Activated T-cell treated with anti-CD3 and anti-CD28 coated beads for 4 hours (primary cell): ENCODE data around the gene CLDN19.
A peak's percentile ranks its signal among the peaks of the same experiment; 100 is the strongest.
"Not testable (repeated sequence)": the region's sequence is repeated elsewhere in the genome, so short reads cannot be mapped to it uniquely, and the experiment has no call there.

Source experiments
- DNase-seq: peaks from one replicate; pipeline ENCODE4 v3.0.0-alpha.2; 2020

Gene CLDN19

DNA sequence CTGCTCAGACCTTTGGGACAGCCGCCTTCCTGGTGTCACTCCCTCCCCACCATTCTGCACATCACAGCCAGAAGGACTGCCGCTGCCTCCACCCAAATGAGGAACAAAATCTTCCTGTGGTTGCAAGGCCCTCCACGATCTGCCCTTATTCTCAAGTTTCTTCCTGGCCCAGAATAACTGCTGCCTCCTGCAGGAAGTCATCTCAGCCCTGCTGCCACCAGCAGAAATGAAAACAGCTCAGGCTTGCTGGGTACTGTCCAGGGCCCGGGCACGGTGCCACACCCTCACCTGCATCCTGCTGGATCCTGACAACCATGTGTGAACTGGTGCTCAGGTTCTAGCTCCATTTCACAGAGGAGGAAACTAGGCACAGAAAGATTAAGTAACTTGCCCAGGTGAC is 2.8 kb downstream of the CLDN19 start:
- DNase-seq, result no peak

DNA sequence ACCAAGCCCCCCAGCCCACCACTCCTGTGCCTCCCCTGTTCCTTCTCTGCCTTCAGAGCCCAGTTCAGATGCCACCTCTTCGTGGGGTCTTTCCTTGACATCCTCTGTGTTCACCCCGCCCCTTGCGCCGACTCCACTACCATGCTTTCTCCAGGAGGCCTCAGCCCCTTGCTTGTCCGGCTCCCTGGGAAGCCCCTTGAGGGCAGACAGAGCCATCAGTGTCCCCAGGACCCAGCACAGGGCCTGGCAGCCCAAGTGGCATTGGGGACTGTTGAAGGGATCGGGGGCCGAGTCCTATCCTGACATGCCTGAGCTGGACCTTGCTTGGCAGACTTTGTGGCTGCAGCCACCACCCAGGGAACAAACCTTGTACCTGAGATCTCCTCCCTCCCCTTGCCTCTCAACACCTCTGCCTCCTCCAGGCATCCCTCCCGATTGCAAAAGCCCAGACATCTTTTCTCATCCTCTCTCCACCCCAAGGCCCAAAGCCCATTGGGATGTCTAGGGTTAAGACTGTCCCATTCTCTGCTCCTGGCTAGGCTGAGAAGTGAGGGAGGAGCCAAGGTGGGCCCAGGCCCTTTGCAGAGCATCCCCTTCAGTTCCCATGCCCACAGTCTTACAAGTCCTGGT is 3.4 kb downstream of the CLDN19 start:
- DNase-seq, result no peak

DNA sequence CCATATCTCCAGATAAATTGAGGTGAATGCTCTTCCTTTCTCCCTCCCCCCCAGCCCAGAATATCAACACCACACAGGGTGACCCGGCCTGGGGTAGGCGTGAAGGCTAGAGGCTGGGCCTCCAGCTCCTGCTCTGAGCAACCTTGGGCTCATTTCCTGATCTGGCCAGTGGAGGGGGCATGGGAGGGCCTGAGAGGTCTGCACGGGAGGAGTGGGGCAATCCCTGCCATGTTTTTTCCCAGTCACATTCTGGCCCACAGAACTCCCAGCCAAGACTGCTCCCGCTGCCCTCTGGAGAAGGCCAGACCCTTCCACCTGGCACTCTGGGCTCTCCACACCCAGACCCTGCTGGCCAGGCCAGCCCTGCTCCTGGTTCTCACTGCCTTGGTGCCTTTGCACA is 3.9 kb downstream of the CLDN19 start:
- DNase-seq, result no peak

DNA sequence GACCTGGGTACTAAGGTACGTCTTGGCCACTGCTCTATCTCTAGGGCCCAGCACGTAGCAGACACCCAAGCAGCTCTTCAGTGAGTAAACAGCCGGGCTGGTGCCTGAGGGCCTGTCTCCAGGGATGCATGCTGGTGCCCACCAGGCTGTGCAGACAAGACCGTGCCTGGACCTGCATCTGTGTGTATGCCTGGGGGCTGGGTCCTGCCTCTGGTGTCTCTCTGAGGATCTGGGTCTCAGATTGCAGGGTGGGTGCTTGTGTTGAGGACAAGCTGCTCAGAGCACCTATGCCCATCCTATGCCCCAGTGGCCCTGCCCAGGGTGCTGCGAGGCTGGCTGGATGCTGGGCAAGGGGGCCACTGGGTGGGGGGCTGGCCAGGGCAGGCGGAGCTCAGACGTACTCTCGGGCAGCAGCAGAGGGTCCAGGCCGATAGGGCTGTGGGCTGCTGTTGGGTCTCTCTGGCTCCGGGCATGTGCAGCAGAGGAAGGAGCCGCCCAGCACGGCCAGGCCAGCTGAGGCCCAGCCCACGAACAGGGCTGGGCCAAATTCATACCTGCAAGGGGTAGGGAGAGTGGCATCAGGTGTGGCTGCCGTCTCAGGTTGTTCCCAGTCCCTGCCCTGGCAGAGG is 4.4 kb downstream of the CLDN19 start:
- no peak for DNase-seq

DNA sequence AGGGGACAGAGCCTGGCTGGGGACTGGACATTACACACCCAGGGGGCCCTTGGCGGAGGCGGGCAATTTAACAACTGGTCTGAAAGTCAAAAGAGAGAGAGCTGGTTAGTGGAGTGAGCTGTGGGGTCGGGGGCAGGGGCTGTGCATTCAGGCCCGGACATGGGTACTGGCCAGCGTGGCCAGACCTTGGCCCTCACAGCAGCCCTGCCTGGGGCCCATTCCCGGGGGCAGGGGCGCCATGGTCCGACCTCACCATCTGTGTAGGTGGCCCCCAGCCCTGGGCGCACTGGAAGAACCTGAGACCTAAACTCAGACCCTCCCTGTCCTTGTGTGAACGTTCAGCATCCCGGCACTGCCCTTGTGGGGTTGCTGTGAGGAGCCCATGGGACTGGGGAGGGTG is 5.0 kb downstream of the CLDN19 start:
- DNase-seq, result no peak

DNA sequence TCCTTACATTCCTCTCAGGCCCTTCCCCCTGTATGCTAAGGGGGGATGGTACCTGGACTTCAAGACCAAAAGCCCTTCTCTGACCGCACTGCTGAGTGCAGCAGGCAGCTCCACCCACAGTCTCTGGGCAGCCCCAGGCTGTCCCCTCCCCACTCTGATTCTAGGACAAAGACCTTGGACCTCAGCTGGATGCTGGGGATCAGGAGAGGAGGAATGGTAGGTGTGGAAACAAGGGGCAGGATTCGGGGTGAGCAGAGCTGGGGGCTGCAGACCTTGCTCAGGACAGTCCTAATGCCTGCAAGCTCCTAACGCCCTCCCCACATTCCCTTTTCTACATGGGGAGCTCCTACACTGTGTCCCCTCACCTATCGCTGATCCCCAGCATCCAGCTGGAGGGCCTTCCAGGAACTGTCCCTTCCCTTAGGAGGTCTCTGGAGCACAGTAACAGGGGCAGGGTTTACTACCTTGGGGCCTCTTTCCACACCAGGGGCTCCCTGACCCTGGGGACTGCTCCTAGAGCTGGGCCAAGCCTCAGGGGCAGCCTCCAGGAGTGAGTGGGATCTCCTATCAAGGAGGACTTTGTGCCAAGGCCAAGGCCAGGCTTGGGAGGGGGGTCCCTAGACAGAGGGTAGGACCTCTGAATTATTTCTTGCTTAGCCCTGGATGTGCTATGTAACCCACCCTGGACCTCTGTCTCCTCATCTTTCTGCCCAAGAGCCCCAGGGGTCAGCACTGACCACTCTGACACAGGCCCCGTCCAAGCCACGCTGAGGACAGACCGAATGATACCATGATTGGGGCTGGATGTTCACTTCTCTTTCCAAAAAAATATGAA is 5.6 kb downstream of the CLDN19 start:
- no peak for DNase-seq

DNA sequence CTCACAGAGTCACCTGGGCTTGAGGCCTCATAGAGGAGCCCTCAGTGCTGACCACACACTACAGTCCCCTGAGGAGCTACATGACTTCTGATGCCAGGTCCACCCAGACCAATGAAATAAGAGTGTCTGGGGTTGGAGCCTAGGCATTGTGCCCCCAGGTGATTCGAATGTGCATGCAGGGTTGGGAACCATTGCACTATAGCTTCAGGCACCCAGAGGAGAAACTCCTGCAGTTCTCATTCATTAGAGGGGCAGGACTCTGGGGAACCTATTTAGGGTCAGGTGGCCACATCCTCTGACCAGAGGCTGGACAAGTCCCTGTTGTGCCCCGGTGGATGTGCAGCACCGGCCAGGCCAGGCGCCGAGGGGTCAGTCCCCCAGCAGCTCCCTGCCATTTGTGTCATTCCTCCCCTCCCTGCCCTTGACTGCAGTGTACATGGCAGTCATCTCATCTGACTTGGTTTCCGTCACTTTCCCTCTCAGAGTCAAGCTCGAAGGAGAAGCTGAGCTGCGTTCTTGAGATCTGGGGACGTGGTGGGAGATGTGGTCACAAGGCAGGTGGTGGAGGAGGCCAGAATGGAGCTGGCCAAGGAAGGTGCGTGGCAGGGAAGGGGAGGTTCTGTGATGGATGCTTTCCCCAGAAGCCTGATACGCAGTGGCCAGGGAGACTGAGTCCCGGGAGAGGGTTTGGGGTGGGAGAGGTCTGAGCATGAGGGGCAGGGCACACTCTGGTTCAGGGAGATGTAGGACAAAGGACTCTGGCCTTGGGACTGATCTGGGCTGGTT is 6.4 kb downstream of the CLDN19 start:
- no peak for DNase-seq

DNA sequence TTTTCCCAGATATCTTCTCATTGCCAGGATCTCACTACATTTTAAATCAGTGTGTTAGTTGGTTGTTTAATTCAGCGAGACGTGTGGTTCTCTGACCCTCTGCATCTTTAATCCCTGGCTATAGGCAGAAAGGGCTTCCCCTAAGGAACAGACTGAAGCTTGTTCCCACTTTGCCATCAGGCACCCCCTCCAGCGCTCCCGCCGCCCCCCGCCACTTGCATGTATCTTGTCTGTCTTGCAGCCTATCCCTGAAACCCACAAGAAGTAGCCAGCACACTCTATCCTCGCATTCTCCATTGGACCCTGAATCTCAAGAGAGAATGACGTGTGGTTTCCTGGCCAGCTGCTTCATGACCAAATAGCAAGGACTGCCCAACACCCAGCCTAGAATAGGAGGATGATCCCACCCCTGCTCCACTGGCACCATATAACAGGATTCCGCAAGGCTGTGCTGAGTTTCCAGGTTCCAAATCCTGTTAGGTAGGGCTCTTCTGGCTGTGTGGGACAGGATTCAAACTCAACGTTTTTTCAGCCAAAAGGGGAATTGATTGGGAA is 7.8 kb downstream of the CLDN19 start:
- no peak for DNase-seq

DNA sequence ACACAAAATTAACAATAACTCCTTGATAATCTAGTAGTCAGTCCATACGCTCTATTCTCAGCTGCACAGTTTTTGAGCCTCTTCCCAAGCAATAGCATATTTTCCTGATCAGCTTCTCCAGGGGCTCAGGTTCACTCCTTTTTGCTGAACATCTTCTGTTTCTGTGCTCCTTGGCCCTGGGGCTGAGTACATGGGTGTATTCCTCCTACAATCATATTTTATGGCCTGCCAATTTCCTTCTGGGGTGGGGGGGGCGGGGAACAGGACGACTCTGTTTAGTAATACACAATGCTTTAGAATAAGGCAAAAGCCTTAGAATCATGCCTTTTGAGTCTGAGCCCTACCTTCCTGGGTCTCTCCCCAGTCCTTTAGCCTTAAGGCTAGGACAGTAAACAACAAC is 8.5 kb downstream of the CLDN19 start:
- DNase-seq, result no peak

DNA sequence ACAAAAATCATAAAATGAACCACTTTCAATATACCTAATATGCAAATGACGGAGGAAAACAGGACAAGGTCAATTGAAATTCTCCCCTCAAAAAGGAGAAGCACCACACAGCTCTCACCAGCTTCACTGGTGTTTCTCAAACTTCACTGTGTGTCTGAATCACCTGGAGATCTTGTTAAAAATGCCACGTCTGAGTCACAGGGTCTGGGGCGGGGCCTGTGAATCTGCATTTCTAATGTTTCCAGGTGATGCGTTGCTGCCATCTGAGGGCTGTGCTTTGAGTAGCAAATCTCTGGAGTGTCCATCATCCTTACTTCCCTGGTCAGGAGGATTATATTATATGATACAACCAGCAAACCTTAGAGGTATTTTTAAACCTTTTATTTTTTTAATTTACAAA is 9.0 kb downstream of the CLDN19 start:
- DNase-seq, result peak; percentile 30

DNA sequence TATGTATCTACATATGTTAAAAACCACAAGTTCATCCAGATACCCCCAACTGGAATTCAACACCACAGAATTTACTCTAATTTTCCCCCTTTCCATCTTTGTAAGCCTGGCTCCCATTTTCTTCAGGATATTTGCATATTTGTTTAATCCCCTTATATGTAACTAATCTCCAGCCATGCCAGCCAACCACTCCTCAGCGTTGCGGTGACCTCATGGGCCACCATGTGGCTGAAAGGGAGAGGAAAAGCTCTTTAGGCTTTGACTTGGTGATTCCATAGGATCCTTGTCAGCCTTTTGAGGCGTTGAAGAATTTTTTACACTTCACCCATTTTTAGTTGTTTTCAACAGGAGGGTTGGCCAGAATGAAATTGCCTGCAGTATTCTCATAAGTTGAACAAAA is 10.0 kb downstream of the CLDN19 start:
- DNase-seq, result no peak

DNA sequence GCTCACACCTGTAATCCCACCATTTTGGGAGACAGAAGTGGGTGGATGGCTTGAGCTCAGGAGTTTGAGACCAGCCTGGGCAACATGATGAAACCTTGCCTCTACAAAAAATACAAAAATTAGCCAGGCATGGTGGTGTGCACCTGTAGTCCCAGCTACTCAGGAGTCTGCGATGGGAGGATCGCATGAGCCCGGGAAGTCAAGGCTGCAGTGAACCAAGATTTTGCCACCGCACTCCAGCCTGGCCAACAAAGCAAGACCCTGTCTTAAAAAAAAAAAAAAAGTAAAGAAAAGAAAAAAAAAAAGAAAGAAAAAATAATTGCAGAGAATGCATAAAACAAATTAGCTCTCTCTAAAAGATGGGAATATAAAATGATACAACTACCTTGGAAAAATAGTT is 14.2 kb downstream of the CLDN19 start:
- not testable (repeated sequence) for DNase-seq

DNA sequence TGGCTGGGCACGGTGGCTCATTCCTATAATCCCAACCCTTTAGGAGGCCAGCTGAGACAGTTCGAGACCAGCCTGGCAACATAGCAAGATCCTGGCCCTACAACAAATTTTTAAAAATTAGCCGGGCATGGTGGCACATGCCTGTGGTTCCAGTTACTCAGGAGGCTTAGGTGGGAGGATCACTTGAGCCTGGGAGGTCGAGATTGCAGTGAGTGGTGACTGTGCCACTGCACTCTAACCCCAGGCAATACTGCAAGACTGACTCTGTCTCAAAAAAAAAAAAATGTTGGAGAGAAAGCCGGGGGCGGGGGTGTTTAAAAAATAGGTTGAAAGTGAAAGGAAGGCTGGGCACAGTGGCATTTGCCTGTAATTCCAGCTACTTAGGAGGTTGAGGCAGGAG is 16.5 kb downstream of the CLDN19 start:
- no peak for DNase-seq

DNA sequence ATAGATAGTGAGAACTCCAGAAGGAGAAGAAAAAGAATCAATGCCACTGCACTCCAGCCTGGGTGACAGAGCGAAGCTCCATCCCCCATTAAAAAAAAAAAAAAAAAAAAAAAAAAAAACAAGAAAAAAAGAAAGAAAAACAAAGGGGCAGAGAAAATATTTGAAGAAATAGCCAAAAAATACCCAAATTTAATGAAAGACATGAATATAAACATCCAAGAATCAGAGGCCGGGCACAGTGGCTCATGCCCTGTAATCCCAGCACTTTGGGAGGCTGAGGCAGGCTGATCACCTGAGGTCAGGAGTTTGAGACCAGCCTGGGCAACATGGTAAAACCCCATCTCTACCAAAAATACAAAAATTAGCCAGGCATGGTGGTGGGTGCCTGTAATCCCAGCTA is 17.6 kb downstream of the CLDN19 start:
- not testable (repeated sequence) for DNase-seq

DNA sequence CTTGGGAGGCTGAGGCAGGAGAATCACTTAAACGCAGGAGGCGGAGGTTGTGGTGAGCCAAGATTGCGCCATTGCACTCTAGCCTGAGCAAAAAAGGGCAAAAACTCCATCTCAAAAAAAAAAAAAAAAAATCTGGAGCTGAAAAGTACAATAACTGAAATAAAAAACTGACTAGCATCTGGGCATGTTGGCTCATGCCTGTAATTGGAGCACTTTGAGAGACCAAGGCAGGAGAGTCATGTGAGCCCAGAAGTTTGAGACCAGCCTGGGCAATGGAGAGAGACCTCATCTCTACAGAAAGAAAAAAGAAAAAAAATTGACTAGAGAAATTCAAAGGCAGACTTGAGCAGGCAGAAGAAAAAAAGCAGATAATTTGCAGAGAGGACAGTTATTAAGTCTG is 18.1 kb downstream of the CLDN19 start:
- no peak for DNase-seq

DNA sequence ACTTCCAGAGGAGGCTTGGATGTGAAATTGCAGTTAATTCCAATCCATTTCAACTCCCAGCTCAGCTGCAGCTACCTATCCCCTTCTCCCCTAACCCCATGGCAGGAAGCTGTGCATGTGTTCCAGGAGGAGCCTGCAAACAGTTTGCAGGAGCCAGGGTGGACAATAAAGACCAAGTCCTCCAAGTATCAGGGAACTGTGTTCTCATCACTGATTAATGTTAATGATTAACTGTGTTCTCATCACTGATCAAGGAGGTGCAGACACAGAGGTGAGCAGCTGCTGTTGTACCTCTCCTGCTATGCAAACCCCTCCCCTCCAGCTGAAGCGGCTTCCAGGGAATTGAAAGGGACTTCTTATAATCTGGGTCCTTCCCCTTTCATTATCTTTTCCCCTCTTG is 19.2 kb downstream of the CLDN19 start:
- DNase-seq, result no peak

DNA sequence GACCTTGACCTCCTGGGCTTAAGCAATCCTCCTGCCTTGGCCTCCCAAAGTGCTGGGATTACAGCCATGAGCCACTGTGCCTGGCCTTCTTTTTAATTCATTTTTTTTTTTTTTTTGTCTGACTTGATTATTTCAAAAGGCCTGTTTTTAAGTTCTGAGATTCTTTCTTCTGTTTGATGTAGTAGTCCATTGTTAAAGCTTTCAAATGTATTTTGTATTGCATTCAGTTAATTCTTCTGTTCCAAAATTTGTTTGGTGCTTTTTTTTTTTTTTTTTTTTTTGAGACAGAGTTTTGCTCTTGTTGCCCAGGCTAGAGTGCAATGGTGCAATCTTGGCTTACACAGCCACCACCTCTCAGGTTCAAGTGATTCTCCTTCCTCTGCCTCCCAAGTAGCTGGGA is 25.6 kb downstream of the CLDN19 start:
- DNase-seq, result not testable (repeated sequence)

DNA sequence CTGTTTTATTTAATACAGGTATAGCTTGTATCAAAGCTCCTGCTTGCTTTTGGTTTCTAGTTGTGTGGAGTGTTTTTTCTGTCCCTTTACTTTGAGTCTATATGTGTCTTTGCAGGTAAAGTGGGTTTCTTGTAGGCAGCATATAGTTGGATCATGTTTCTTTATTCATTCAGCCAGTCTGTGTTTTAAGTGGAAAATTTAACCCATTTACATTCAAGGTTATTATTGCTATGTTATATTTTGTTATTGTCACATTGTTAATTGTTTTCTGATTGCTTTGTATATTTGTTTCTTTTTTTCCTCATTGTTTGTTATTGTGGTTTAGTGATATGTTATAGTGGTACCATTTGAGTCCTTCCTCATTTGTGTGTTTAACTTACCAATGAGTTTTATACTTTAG is 26.7 kb downstream of the CLDN19 start:
- DNase-seq, result no peak

DNA sequence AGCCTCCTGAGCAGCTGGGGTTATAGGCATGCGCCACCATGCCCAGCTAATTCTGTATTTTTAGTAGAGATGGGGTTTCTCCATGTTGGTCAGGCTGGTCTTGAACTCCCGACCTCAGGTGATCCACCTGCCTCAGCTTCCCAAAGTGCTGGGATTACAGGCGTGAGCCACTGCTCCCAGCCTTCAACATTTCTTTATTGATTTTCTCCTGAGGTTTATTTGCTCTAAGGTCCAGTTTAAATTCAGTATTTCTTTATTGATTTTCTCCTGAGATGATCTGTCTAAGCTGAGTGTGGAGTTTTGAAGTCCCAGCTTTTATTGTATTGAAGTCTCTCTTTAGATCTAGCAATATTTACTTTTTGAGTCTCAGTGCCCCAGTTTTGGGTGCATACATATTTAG is 27.2 kb downstream of the CLDN19 start:
- DNase-seq, result not testable (repeated sequence)

DNA sequence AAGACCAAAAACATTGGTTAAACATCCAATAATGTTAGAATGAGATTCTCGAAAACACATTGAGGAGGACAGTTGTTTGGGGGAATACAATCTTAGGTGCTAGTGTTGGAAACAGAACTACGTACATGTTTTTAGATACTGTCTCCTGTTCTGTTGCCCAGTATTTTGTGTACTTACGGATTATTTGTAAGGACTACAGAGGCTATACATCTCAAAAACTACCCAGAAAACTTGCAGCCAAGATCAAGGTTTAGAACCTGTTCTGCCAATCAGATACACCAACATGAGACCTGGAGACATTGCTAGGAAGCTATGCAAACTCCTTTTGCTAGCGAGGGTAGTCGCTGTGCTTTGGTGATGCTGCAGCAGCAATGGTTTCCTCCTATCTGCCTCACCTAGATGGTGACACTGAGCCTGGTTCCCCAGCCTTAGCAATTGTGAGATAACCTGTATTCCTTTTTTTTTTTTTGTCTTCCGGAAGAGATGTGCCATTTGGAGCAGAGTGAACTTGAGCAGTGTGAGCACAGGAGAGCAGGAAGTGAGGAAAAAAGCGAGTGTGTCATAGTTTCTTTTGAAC is 36.1 kb downstream of the CLDN19 start:
- DNase-seq, result no peak

DNA sequence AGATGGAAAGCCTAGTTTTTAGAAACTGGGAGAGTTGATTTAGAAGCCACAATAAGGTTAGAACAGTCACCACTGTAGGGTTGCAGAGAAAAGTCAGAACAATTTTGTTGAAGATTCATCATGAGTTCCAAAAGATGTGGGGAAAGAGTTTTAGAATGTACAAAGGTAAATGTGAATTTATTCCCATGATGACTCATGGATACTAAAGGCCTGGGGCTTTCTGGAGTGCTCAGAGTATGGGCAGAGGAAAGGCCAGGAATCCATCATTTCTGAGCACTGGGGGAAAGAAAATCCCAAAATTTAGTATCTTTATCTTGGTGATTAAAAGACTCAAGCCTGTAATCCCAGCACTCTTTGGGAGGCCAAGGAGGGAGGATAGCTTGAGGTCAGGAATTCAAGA is 40.0 kb downstream of the CLDN19 start:
- DNase-seq, result no peak

DNA sequence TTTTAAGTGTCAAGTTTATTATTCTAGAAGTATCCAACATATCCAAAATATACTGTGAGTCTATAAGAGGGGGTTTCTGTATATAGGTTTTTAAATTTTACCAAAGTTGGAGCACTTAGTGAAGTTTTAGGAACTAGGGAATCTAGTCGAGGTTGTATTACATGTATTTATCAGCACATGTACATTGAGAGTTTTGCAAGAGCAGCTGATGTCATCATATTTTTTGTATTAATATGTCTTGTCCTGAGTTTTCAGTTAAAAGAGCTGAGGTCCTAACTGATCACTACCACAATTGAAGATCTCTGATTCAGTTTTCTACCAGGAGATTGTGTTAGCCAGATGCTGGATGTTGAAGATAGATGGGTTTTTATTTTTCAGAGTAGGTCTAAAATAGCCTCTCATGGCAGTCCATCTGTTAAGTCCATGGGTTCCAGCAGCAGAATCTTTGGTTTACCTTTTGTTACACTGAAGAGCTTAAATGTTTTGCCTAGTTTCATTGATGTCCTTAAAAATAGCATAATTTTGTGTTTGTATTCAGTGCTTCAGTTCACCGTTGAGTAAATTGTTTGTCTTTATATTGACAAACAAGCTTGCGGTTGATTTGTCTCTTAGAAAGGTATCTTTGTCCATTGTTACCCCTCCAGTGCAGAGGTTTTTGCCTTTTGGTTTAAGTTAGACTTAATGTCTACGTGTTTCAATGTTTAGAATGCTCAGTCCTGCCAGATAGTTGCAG is 41.8 kb downstream of the CLDN19 start:
- DNase-seq, result no peak
